Neutrophil (primary cell): Measurements from ENCODE around the gene CYFIP1.

Experiments
- H3K27ac ChIP-seq: fragments of 200-600 bp; sonication (generic); 2 replicates; pipeline ENCODE4 v1.5.1; 2016; ENCODE audit warnings: mild to moderate bottlenecking, moderate library complexity
- H3K27me3 ChIP-seq: fragments of 200-600 bp; sonication (generic); 2 replicates; pipeline ENCODE4 v1.6.0; 2016; ENCODE audit warnings: mild to moderate bottlenecking
- H3K36me3 ChIP-seq: fragments of 200-600 bp; sonication (generic); 2 replicates; pipeline ENCODE4 v1.5.1; 2017
- H3K4me1 ChIP-seq, 2 experiments: fragments of 200-600 bp in 1 of 2; sonication (generic) in 1 of 2; 1 replicate in 1 of 2; 2 replicates in 1 of 2; pipeline versions ENCODE4 v1.5.1 to v1.6.1; 2013 to 2016; ENCODE audit warnings: low read depth in 1 of 2, low read length in 1 of 2, mild to moderate bottlenecking in 1 of 2, moderate library complexity in 1 of 2; ENCODE audit not compliant: control insufficient read depth in 1 of 2, insufficient read depth in 1 of 2
- H3K4me3 ChIP-seq, 2 experiments: fragments of 200-600 bp in 1 of 2; sonication (generic) in 1 of 2; 1 replicate in 1 of 2; 2 replicates in 1 of 2; pipeline ENCODE4 v1.5.1; 2013 to 2016; ENCODE audit warnings: low read depth in 1 of 2, low read length in 1 of 2, mild to moderate bottlenecking in 1 of 2, moderate library complexity in 1 of 2
- H3K9me3 ChIP-seq: fragments of 200-600 bp; sonication (generic); 2 replicates; pipeline ENCODE4 v1.5.1; 2016
- CTCF ChIP-seq: fragments of 200-600 bp; sonication (generic); IDR thresholded peaks from 2 replicates; pipeline ENCODE4 v1.5.1; 2016; ENCODE audit warnings: antibody characterized with exemption

Gene CYFIP1

DNA sequence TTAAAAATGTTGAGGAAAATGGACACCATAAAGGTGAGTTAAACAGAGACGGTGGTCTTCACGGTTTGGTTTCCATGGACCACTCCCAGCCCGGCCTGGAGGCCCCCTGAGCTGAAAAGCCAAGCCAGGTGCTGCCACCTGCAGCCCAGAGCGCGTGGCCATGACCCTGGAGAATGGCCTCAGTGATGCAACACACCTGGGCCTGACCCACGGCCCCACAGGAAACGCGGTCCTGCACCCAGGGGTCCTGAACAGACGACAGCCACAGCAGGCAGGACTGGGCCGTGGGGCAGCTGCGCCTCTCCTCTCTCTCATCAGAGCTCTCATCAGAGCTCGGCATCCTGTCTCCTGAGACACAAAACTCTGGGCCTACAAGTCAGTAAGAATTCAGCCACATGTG is 77.6 kb downstream of the CYFIP1 start:
- Histone ChIP-seq H3K27me3 (no peaks in the 10 kb centered on the region), H3K36me3 (no peaks in the 10 kb centered on the region)

DNA sequence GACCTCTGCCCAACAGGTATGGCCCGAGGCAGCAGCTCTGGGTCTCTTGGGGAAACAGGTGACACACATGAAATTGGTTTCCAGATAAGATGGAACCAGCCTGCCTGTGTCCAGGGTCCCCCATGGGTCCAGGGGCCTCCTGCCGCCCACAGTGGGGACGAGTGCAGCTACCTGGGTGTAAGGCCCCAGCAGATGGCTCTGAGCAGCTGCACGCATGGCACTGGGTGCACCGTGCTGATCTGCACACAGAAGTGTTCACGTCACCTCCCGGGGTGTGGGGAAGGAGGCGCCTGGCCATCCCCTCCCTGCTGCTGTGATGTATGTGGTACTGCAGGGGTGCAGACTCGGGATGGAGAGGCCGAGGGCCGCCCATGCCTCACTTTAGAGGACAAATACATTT is 78.1 kb downstream of the CYFIP1 start:
- no peak for TF ChIP-seq CTCF
- no peaks in the 10 kb centered on the region for H3K4me1 ChIP-seq
- H3K27ac ChIP-seq: no peak overlapping the region
- H3K36me3 ChIP-seq: no peaks in the 10 kb centered on the region
- no peaks in the 10 kb centered on the region for H3K9me3 ChIP-seq
- no peak overlapping the region for H3K4me3 ChIP-seq
- no peaks in the 10 kb centered on the region for H3K27me3 ChIP-seq

More for the DNA sequence above, 77.6 kb downstream of the CYFIP1 start:
- no peaks in the 10 kb centered on the region for H3K9me3 ChIP-seq
- H3K4me3 ChIP-seq: no peak overlapping the region
- TF ChIP-seq CTCF: no peak
- no peaks in the 10 kb centered on the region for H3K4me1 ChIP-seq
- H3K27ac ChIP-seq: no peak overlapping the region

GRCh38 chr15:22895465-22896190 is 84.5 kb downstream of the CYFIP1 start:
- Histone ChIP-seq H3K27ac (no peak overlapping the region), H3K36me3 (no peaks in the 10 kb centered on the region)

DNA sequence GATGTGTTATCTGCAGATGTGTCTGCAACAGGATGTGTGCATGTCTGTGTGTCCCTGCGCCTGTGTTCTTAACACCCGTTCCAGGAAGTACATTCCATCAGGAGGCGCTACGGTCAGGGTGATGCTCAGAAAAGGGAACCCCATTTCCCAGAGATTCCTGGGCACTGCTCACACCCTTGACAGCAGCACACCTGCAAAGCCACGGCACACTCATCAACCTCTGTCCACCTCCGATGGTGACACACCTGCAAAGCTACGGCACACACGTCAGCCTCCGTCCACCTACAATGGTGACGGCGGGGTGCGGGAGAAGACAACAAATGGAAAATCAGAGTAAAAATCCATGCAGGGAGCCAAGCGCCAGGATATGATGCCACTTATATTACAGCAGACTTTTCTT is 86.3 kb downstream of the CYFIP1 start:
- no peaks in the 10 kb centered on the region for H3K4me1 ChIP-seq
- H3K27ac ChIP-seq: no peak overlapping the region
- H3K9me3 ChIP-seq: no peaks in the 10 kb centered on the region
- TF ChIP-seq CTCF: no peak
- H3K27me3 ChIP-seq: no peaks in the 10 kb centered on the region
- H3K4me3 ChIP-seq: no peak overlapping the region
- H3K36me3 ChIP-seq: no peaks in the 10 kb centered on the region

More at GRCh38 chr15:22895465-22896190, 84.5 kb downstream of the CYFIP1 start:
- Histone ChIP-seq H3K4me3 (no peak overlapping the region), H3K4me1 (no peaks in the 10 kb centered on the region), H3K9me3 (no peaks in the 10 kb centered on the region), H3K27me3 (no peaks in the 10 kb centered on the region)
- no peak for TF ChIP-seq CTCF

DNA sequence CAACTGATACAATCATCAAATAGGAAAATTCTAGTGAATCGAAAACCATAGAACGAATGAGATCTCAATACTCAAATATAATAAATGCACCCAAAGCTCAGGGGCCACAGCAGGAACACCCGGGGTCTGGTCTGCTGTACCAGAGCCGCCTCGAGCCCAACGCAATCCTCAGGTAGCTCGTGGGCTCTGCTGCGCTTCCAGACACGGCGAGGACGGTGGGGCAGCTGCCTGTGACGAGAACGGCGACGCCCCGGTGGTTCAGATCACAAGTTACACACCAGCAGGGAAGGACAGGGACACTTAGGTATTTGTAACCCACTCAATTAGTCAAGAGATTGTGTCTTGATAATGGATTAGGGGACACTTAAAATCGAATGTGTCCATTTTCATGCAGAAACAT is 87.1 kb downstream of the CYFIP1 start:
- TF ChIP-seq CTCF: no peak
- H3K4me1 ChIP-seq: no peaks in the 10 kb centered on the region
- H3K36me3 ChIP-seq: no peaks in the 10 kb centered on the region
- no peaks in the 10 kb centered on the region for H3K9me3 ChIP-seq
- H3K27me3 ChIP-seq: no peaks in the 10 kb centered on the region
- no peak overlapping the region for H3K27ac ChIP-seq
- H3K4me3 ChIP-seq: no peak overlapping the region
